A204.1 (cell line): ENCODE measurements around the gene BAG1.

ENCODE experiments used
- FAIRE-seq: peaks from 2 replicates; lab custom pipeline; 2012; peaks lifted over from hg19 to GRCh38; lab: Jason Lieb, UNC

The BAG1 gene

DNA sequence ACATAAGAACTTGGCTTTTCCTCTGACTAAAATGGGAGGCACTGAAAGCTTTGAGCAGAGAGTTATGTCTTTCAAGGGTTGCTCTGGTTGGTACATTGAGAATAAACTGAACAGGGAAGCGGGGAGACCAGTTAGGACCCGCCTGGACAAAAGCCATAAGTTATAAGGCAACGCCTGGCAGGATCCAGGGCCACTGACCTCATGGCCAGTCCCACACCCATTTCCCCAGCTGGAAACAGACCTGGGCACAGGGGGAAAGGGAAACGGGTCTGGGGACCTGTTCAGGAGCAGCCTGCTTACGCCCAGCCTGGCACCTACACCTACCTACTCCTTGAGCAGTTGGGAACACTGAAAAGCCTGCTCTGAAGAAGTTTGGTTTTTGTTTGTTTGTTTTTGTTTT, 23.2 kb downstream of the BAG1 start:
- FAIRE-seq = no peak

GRCh38 chr9:33239921-33240320, 24.6 kb downstream of the BAG1 start, which contains the start of gene SPINK4:
Gene SPINK4, plus strand, starts transcription at chr9:33240167. Its CDS starts 42 bp downstream, at chr9:33240209.
- FAIRE-seq = no peak

GRCh38 chr9:33236571-33236970, 27.9 kb downstream of the BAG1 start:
- no peak for FAIRE-seq

DNA sequence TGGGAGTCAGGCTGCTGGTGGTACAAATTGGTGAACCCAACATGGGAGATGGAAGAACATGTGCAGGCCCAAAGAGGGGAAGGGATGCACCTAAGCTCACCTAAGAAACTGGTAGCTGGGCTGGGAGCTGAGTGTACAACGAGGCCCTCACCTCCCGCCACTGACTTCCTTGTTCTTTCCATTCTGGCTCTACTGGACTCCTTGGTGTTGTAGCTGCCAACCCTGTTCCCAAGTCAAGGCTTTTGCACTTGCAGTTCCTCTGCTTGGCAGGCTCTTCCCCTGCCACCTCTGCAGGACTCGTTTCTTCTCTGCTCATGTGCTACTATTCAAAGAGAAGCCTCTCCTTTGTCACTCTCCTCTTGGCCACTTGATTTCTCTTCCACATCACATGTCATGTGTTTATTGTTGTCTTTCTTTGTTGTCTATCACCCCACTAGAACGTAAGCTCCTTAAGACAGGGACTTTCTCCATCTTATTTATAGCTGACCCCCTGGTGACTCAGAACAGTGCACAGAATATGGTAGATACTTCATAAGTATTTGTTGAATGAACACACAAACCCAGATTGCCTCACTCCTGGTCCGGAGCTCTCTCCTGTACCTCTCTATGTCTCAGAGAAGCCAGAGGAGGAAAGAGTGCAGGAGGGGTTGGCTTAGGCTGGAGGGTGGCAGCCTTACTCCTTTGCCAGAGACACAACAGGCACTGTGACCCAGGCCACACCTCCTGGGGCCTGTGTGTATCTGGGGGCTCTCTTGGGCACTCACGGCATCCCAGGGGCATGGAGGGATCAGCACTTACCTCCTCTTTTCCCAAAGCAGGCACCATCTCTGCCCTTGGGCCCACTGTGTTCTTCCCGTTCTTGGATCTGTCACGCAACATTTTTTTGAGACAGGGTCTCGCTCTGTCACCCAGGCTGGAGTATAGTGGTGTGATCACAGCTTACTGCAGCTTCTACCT, 29.7 kb downstream of the BAG1 start:
- FAIRE-seq = no peak

- no peak for FAIRE-seq
Measured at GRCh38 chr9:33233626-33234342, 30.7 kb downstream of the BAG1 start.

GRCh38 chr9:33232815-33233214, 31.7 kb downstream of the BAG1 start:
- FAIRE-seq = no peak

DNA sequence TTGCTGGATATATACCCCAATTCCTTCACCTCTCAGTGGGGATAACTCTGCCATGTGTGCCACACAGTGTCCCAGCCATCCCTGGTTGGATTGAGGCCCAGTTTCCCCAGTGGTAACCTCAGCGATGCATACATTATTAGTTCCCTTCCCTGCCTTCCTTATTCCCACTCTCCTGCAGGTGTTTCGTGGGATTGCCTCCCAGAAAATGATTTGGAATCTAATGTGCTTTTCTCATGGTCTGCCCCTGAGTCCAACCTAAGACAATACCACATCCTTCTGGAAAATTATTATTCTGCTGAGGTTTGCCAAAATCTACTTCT, 32.9 kb downstream of the BAG1 start:
- FAIRE-seq = no peak

DNA sequence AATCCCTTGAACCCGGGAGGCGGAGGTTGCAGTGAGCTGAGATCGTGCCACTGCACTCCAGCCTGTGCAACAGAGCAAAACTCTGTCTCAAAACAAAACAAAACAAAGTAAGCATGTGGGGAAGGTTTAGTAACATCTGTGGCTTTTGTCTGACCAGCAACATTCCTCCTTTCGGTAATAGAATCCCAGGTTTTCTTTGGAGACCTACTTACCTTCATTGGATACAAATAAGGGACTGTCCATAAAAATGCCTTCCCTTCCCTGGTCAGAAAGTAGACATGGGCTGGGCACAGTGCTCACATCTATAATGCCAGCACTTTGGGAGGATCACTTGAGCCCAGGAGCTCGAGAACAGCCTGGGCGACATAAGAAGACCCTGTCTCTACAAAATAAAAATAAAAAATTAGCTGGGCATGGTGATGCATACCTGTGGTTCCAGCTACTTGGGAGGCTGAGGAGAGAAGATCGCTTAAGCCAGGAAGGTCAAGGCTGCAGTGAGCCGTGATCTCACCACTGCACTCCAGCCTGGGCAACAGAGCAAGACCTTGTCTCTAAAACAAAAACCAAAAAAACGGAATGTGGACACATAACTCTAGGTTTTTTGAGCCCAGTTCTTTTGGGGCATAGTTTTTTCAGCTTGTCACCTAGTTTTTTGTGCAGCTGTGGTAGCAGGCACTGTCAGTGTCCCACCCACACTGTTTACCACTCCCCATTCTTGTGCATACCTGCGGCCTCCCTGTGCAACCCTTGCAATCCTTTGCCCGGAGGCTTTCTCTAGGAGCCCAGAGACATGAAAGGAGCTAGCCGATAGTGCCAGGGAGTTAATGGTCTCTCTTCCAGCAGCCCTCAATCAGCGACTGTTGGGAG, 33.5 kb downstream of the BAG1 start:
- FAIRE-seq = no peak

GRCh38 chr9:33229359-33230114, 35.0 kb downstream of the BAG1 start:
- FAIRE-seq = no peak

DNA sequence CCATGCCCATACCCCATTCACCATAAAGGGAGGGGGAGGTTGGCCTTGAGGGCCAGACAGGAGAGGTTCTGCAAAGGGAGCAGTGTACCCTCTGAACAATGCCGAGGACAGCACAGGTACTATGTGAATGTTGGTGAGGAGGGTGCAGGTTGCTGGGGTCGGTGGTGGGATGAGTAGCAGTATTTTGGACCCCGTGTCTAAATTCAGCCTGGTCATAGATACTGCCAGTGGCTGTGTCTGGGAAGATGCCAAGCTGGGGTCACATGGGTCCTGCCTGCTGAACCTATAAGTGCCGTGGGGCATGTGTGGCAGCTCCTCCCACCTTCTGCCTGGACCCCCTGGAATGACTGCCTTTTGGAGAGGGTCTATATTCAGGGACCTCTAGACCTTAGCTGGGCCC, 35.9 kb downstream of the BAG1 start:
- FAIRE-seq = no peak

DNA sequence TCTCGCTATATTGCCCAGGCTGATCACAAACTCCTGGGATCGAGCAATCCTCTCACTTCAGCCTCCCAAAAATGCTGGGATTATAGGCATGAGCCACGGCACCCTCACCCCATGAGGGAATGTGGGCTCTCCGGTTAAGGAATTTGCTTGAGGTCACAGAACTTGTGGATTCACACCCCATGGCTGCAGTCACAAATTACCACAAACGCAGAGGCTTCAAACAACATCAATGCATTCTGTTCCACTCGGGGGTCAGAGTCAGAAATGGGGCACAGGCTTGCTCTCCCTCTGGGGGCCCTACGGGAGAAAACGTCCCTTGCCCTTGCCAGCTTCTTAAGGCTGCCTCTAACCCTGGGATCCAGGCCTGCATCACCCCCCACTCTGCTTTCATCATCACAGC, 36.8 kb downstream of the BAG1 start:
- no peak for FAIRE-seq

DNA sequence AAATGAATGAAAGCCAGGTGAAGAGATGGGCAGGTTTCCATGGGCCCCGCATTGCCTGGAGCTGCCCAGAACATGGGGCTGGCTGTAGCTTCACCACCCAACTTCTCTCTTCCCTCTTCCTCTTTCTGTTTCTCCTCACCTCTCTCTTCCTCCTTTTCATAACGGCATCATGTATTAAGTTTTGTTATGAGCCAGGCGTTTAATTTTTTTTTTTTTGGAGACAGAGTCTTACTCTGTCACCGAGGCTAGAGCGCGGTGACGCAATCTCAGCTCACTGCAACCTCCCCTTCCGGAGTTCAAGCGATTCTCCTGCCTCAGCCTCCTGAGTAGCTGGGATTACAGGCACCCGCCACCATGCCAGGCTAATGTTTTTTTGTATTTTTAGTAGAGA, 37.5 kb downstream of the BAG1 start:
- no peak for FAIRE-seq

DNA sequence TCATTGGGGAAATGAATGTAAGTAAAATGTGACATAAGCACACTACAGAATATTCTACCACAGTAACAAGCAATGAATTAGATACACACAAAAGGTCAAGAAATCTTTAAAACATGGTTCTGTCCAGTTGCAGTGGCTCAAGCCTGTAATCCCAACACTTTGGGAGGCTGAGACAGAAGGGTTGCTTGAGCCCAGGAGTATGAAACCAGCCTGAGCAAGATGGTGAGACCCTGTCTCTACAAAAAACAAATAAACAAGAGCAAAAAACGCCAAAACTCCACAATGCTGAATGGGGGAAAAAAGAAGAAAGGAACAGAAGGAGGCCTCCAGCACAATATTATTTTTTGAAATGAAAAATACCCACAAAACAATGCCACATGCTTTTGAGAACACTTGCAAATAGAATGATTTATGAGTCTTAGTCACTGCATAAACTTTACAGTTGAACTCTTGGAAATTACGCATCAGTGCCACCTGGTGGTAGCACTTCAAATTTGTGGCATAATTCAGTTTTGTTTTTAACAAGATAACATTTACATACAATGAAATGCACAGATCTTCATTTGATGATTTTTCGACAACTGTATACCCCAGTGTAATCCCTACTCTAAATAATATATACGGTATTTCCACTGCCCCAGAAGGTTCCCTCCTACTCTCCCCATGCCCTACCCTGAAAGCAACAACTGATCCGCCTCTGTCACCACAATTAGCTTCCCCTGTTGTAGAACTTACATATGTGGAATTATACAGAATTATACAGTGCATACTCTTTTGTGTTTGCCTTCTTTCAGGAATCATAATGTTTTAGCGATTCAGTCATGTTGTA, 39.0 kb downstream of the BAG1 start:
- FAIRE-seq = peak; percentile 91

DNA sequence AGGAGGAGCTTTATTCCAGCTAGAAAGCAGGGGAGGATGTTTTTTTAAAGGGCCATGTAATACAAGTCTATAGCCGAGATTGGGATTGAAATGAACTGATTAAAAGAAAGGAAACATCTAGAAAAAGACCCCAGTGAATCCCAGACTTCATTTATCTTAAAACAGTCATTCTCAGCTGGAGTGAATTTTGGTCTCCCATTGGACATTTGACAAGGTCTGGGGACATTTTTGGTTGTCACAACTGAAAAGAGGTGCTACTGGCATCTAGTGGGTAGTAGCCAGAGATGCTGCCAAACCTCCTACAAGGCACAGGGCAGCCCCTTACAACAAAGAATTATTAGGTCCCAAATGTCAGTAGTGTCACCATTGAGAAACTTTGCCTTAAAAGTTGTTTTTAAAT, 40.8 kb downstream of the BAG1 start:
- FAIRE-seq = no peak

DNA sequence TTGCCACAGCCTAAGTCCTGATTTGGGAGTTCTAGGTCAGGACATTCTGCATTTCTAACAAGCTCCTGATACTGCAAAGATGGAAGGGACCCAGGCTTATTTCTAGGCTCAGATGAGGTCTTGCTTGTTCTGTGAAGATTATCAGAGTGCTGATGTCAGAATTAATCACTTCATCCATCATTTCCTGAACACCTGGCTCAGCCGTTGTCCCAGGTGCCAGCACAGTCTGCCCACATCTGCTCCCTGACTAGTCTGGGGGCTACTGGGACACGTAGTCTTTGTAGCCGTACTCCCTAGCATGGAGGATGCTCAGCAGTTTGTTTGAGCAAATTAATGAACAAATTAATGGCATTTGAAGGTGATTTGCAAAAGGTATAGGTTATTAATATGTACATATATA, 42.5 kb downstream of the BAG1 start:
- FAIRE-seq = no peak

GRCh38 chr9:33221568-33221884, 43.0 kb downstream of the BAG1 start:
- FAIRE-seq = no peak

DNA sequence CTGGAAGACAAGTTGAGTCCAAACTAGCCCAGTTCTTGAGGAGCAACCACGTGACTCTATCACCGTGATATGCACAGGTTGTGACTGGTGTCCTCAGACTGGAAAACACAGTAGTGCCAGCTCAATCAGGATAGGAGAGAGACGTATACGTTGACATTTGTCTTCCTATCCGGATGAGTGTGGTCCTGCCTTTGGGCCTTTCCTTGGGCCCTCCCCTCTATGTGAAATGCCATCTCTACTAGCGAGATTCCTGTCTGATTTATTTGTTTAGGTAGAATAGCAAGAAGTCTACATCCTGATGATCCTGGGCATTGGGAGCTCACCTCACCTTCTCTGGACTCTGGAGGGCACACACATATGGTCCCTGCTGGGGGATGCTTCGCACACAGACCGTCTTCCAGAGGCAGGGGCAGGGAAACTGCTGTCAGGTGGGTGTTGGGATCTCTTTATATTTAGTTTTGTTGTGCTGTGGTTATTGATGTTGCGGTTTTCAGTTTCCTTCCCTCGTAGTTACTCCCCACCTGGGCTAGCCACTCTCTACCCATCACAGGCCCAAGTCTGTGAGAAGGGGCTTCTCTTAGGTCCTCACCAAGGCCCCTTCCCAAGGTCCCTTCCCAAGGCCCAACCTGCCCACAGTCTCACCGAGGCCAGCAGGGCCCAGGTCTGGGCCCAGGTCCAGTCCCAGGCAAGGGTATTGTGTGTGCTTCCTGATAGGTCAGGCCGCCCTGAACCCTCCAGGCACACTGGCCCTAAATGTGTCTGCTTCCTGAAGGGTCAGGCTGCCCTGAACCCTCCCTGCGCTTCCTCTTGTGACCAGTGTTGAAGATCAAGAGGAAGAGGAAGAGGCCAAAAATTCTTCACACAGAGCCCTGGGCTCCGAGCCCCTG, 43.6 kb downstream of the BAG1 start:
- no peak for FAIRE-seq

GRCh38 chr9:33211695-33212393, 52.7 kb downstream of the BAG1 start:
- no peak for FAIRE-seq

GRCh38 chr9:33210006-33210715, 54.3 kb downstream of the BAG1 start:
- FAIRE-seq = no peak
